Measurements from ENCODE around the gene GFAP.

GFAP gene

DNA sequence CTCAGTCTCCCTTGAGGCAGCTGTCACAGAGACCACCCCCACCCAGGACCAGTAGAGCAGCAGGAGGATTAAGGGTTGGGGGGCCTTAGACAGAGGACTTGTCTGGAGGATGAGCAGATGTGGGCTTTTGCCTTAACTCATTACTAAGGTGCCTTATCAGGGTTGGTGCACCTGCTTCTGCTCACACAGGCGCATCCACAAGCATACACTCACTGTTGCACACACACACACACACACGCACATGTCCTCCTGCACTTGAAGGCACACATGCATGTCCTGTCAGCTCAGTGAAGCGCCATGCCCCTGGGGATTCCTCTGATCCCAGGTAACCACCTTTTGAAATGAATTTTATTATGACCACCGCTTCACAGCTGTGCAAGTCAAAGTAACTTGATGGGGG lies 1.2 kb downstream of the GFAP start:
- no peak for DNase-seq (ENCODE audit: low read depth, low spot score)

DNA sequence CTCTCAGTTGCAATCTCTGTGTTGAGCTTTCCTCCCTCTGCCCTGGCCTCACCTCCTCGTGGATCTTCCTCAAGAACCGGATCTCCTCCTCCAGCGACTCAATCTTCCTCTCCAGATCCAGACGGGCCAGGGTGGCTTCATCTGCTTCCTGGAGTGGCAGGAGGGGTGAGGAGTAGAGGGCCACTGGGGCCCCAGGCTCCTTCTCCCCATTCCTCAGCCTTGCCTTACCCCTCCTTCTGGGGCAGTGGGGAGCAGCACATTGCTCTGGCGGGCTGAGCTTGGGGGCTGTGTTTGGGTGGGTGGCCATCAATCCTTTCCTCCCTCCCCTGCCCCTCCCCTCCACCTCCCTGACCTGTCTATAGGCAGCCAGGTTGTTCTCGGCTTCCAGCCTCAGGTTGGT lies 1.6 kb downstream of the GFAP start:
- H3K36me3 ChIP-seq (ENCODE audit: insufficient read depth, low read length) = no peaks in the 10 kb centered on the region
- no peak overlapping the region for H3K27ac ChIP-seq
- H3K9ac ChIP-seq (ENCODE audit: insufficient read length) = no peak overlapping the region
- TF ChIP-seq EZH2 (IDR thresholded peaks at IDR 0.05) = no peak
- no peak for TF ChIP-seq POLR2AphosphoS5 (IDR thresholded peaks at IDR 0.05; ENCODE audit: borderline replicate concordance, low read depth, low read length)
- TF ChIP-seq FOXP2 (optimal IDR thresholded peaks at IDR 0.05; ENCODE audit: control extremely low read depth, extremely low read length, insufficient read depth) = no peak
- no peak for DNase-seq (ENCODE audit: low read depth, low spot score)
- H3K9me3 ChIP-seq (ENCODE audit: low read depth, low read length) = no peaks in the 10 kb centered on the region
- H3K4me3 ChIP-seq = no peak overlapping the region

More for the DNA sequence above, 1.2 kb downstream of the GFAP start:
- H3K36me3 ChIP-seq (ENCODE audit: insufficient read depth, low read length) = no peaks in the 10 kb centered on the region
- no peak overlapping the region for H3K9ac ChIP-seq (ENCODE audit: insufficient read length)
- H3K9me3 ChIP-seq (ENCODE audit: low read depth, low read length) = no peaks in the 10 kb centered on the region
- H3K27ac ChIP-seq = no peak overlapping the region
- H3K4me3 ChIP-seq = no peak overlapping the region
- TF ChIP-seq POLR2AphosphoS5 (IDR thresholded peaks at IDR 0.05; ENCODE audit: borderline replicate concordance, low read depth, low read length) (no peak), EZH2 (IDR thresholded peaks at IDR 0.05) (no peak), FOXP2 (optimal IDR thresholded peaks at IDR 0.05; ENCODE audit: control extremely low read depth, extremely low read length, insufficient read depth) (no peak)

DNA sequence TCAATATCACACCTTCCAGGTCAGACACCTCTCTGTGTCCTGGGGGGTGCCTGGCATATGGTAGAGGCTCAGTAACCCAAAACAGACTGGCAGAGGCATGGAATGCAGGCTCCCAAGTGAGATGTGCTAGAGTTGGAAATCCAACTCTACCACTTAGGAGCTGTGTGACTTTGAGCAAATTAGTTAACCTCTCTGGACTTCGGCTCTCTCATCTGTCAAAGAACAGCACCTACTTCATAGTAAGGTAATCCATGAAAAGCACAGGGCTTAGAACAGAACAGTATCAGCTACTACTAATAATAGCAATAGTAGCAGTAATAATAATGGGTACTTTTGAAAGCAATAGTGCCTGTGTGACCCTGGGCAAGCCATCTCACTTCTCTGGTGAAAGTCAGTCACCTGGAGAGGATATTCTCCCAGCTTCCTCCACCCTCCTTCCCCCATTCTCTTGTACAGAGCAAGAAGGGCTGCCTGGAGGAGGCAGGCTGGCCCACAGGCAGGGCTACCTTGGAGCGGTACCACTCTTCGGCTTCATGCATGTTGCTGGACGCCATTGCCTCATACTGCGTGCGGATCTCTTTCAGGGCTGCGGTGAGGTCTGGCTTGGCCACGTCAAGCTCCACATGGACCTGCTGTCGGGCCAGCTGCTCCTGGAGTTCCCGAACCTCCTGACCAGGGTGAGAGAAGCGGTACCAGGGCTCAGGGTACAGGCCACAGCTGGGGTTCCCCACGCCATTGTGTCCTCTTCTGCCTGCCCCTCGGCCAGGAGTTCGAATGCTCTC lies 2.3 kb downstream of the GFAP start:
- H3K9ac ChIP-seq (ENCODE audit: insufficient read length) = no peak overlapping the region
- no peaks in the 10 kb centered on the region for H3K9me3 ChIP-seq (ENCODE audit: low read depth, low read length)
- DNase-seq (ENCODE audit: low read depth, low spot score) = no peak
- H3K27ac ChIP-seq = no peak overlapping the region
- TF ChIP-seq POLR2AphosphoS5 (IDR thresholded peaks at IDR 0.05; ENCODE audit: borderline replicate concordance, low read depth, low read length) (no peak), FOXP2 (optimal IDR thresholded peaks at IDR 0.05; ENCODE audit: control extremely low read depth, extremely low read length, insufficient read depth) (no peak), EZH2 (IDR thresholded peaks at IDR 0.05) (no peak)
- H3K36me3 ChIP-seq (ENCODE audit: insufficient read depth, low read length) = no peaks in the 10 kb centered on the region
- H3K4me3 ChIP-seq = no peak overlapping the region

DNA sequence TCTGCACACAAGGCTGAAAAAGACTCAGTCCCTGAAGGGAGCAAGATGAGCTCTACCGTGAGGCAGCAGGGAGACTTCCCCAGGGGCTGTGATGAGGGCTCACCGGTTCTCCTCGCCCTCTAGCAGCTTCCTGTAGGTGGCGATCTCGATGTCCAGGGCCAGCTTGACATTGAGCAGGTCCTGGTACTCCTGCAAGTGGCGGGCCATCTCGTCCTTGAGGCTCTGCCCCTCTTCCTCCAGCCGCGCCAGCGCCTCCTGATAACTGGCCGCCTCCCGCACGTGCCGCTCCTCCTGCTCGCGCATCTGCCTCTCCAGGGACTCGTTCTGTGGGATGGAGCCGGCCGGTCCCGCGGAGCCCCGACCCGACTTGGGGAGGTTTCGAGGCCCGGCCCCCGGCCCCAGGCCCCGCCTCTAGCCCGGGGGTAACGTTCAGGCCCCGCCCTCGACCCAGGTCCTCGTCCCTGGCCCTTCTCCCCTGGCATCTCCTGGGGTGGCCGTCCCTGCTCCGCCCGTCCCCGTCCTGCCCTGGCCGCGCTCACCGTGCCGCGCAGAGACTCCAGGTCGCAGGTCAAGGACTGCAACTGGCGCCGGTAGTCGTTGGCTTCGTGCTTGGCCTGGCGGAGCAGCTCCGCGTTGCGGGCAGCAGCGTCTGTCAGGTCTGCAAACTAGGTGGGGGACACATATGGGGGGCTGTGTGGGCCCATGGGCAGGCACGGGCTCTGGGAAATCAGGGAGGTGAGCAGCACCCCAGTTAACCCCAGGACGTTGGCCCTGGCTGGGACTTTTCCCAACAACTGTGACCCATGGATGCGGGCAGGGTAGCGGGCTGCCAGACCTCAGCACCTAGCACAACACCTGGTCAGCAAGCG lies 3.9 kb downstream of the GFAP start:
- Histone ChIP-seq H3K9ac (ENCODE audit: insufficient read length) (no peak overlapping the region), H3K9me3 (ENCODE audit: low read depth, low read length) (no peaks in the 10 kb centered on the region), H3K27ac (no peak overlapping the region), H3K36me3 (ENCODE audit: insufficient read depth, low read length) (no peaks in the 10 kb centered on the region), H3K4me3 (no peak overlapping the region)
- no peak for TF ChIP-seq FOXP2 (optimal IDR thresholded peaks at IDR 0.05; ENCODE audit: control extremely low read depth, extremely low read length, insufficient read depth)
- no peak for TF ChIP-seq POLR2AphosphoS5 (IDR thresholded peaks at IDR 0.05; ENCODE audit: borderline replicate concordance, low read depth, low read length)
- no peak for TF ChIP-seq EZH2 (IDR thresholded peaks at IDR 0.05)
- DNase-seq (ENCODE audit: low read depth, low spot score) = no peak

DNA sequence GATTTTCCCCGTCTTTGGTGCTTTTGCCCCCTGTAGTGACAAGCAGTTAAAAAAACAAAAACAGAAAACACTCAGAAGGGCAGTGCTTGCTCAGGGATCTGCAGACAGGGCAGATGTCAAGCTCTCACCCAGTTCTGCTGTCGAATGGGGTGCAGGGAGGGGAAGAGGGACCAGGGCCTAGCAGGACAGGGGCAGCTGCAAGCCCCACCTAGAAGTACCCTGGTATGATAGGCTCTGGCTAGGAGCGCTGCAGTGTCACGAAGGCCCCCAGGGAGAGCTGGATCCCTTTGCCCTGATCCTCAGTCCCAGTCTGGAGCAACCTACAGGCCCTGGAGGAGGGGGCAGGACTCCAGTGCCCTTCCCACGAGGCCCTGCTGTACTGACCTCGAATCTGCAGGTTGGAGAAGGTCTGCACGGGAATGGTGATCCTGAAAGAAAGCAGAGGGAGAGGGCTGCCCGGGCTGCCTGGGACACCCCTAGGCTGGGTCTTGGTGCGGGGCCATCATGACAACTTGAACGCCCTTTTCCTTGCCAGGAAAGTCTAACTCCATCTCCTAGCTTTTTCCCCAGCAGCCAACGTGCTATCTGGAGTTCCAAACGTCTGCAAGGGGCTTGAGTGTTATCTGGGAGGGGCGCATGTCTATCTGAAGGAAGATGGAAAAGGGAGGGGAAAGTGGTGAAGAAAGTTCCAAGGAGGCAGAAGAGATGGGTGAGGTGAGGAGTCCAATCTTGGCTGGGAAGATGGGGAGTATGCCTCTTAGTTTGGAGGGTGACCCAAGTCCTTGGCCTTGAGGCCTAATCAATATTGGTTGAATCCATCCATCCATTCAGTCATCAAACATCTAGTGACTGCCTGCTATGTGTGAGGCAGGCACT lies 4.8 kb downstream of the GFAP start:
- TF ChIP-seq EZH2 (IDR thresholded peaks at IDR 0.05) = no peak
- no peak for TF ChIP-seq POLR2AphosphoS5 (IDR thresholded peaks at IDR 0.05; ENCODE audit: borderline replicate concordance, low read depth, low read length)
- no peak for TF ChIP-seq FOXP2 (optimal IDR thresholded peaks at IDR 0.05; ENCODE audit: control extremely low read depth, extremely low read length, insufficient read depth)
- Histone ChIP-seq H3K36me3 (ENCODE audit: insufficient read depth, low read length) (no peaks in the 10 kb centered on the region), H3K9me3 (ENCODE audit: low read depth, low read length) (no peaks in the 10 kb centered on the region), H3K9ac (ENCODE audit: insufficient read length) (no peak overlapping the region), H3K4me3 (no peak overlapping the region), H3K27ac (no peak overlapping the region)
- no peak for DNase-seq (ENCODE audit: low read depth, low spot score)

DNA sequence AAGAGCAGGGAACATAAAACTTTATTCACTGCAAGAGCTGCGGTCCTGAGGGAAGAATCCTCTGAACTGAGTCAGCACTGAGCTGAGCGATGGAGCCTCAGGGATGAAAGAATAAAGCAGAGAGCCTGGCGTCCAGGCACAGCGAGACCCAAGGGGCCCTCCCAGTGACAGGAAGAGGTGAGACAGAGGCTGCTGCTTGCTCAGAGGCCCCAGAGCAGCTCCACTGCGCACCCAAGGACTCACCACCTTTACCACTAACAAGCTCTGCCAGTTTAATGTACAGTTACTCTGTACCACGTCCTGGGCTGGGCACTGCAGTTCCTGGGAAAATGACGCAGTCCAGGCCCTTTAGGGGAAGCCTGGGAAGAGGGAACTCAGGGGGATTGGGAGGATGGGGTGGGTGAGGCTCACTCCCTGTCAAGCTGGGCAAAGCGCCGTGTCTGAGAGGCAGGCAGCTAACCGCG lies 5.6 kb downstream of the GFAP start:
- no peak for DNase-seq (ENCODE audit: low read depth, low spot score)
- TF ChIP-seq EZH2 (IDR thresholded peaks at IDR 0.05) (no peak), FOXP2 (optimal IDR thresholded peaks at IDR 0.05; ENCODE audit: control extremely low read depth, extremely low read length, insufficient read depth) (no peak), POLR2AphosphoS5 (IDR thresholded peaks at IDR 0.05; ENCODE audit: borderline replicate concordance, low read depth, low read length) (no peak)
- H3K9me3 ChIP-seq (ENCODE audit: low read depth, low read length) = no peaks in the 10 kb centered on the region
- no peak overlapping the region for H3K27ac ChIP-seq
- H3K9ac ChIP-seq (ENCODE audit: insufficient read length) = no peak overlapping the region
- H3K4me3 ChIP-seq = no peak overlapping the region
- H3K36me3 ChIP-seq (ENCODE audit: insufficient read depth, low read length) = no peaks in the 10 kb centered on the region

DNA sequence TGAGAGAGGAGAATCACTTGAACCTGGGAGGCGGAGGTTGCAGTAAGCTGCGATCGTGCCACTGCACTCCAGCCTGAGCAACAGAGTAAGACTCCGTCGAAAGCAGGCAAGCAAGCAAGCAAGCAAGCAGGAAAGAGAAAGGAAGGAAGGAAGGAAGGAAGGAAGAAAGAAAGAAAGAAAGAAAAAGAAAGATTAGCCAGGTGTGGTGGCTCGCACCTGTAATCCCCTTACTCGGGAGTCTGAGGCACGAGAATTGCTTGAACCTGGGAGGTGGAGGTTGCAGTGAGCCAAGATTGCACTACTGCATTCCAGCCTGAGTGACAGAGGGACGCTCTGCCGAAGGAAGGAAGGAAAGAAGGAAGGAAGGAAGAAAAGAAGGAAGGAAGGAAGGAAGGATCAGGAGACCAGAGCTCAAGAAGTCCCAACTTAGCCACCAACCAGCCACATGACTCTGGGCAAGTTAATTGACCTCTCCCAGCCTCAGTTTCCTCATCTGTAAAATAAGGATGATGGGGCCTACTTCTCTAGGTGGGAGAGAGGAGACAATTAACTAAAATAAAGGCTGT lies 6.5 kb downstream of the GFAP start:
- no peaks in the 10 kb centered on the region for H3K36me3 ChIP-seq (ENCODE audit: insufficient read depth, low read length)
- no peak overlapping the region for H3K27ac ChIP-seq
- DNase-seq (ENCODE audit: low read depth, low spot score) = no peak
- no peak overlapping the region for H3K4me3 ChIP-seq
- H3K9ac ChIP-seq (ENCODE audit: insufficient read length) = no peak overlapping the region
- no peaks in the 10 kb centered on the region for H3K9me3 ChIP-seq (ENCODE audit: low read depth, low read length)
- no peak for TF ChIP-seq FOXP2 (optimal IDR thresholded peaks at IDR 0.05; ENCODE audit: control extremely low read depth, extremely low read length, insufficient read depth)
- TF ChIP-seq EZH2 (IDR thresholded peaks at IDR 0.05) = no peak
- TF ChIP-seq POLR2AphosphoS5 (IDR thresholded peaks at IDR 0.05; ENCODE audit: borderline replicate concordance, low read depth, low read length) = no peak
